ENCODE results near the gene DOCK11. TPM values are rescaled to one million over a fixed set of nuclear protein-coding genes. Genes with fewer than 3 reads are reported as not detected.
"Not testable (repeated sequence)": the region's sequence is repeated elsewhere in the genome, so short reads cannot be mapped to it uniquely, and the experiment has no call there.

Gene DOCK11
- total RNA-seq, 1 donor from 2014 or later, result 3.8 TPM

DNA sequence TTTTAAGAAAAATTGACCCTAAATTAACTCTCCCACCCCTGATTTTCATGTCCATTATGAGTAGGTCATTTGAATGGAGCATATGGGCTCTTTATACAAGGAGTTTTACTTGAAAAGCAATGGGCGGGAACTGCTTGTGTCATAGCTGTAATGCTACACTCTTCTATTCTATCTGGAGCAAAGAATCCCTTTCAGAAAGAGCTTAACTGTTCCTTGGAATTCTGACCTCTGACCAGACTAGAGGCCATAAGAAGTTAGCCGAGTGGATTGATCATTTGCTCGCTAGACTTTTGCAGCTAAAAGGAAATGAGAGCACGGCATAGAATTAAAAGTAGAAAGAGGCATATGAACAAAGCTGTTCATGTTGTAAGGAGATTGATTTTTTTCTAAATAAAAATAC is 79.1 kb downstream of the DOCK11 start:
- no peak overlapping the region for H3K4me3 ChIP-seq

DNA sequence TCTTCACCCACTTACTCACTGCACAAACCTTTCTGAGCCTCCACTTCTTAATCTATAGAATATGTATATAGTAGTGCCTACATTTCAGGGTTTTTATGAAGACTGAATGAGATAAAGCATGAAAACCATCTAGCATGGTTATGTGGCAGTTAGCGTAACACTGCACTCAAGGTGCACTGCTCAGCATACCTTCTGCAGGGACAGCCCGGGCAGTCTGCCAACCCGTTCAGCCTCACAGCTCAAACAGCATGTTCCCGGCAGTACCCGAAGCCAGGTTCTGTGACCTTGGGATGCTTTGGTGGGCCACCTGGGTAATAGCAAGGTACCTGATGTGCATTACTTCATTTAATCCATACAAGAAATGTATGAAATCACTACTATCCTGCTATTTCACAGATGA is 81.4 kb downstream of the DOCK11 start:
- DNase-seq, result no peak
- Histone ChIP-seq H3K27me3 (ENCODE audit: low read depth) (no peaks in the 10 kb centered on the region), H3K4me3 (no peak overlapping the region), H3K9me3 (replicated peaks) (no peaks in the 10 kb centered on the region), H3K27ac (replicated peaks) (no peak overlapping the region), H3K36me3 (no peaks in the 10 kb centered on the region), H3K4me1 (no peaks in the 10 kb centered on the region)
- TF ChIP-seq, protein P1, sequence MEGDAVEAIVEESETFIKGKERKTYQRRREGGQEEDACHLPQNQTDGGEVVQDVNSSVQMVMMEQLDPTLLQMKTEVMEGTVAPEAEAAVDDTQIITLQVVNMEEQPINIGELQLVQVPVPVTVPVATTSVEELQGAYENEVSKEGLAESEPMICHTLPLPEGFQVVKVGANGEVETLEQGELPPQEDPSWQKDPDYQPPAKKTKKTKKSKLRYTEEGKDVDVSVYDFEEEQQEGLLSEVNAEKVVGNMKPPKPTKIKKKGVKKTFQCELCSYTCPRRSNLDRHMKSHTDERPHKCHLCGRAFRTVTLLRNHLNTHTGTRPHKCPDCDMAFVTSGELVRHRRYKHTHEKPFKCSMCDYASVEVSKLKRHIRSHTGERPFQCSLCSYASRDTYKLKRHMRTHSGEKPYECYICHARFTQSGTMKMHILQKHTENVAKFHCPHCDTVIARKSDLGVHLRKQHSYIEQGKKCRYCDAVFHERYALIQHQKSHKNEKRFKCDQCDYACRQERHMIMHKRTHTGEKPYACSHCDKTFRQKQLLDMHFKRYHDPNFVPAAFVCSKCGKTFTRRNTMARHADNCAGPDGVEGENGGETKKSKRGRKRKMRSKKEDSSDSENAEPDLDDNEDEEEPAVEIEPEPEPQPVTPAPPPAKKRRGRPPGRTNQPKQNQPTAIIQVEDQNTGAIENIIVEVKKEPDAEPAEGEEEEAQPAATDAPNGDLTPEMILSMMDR (IDR thresholded peaks at IDR 0.05; ENCODE audit: borderline replicate concordance), result no peak
- intact Hi-C loops (cut with micrococcal nuclease), result no loop called here

More for the DNA sequence above, 79.1 kb downstream of the DOCK11 start:
- no peaks in the 10 kb centered on the region for H3K36me3 ChIP-seq
- intact Hi-C loops (cut with micrococcal nuclease), result no loop called here
- no peaks in the 10 kb centered on the region for H3K27me3 ChIP-seq (ENCODE audit: low read depth)
- H3K27ac ChIP-seq (replicated peaks), result no peak overlapping the region
- TF ChIP-seq, protein P1 (IDR thresholded peaks at IDR 0.05; ENCODE audit: borderline replicate concordance), result no peak
- H3K4me1 ChIP-seq, result no peaks in the 10 kb centered on the region
- no peaks in the 10 kb centered on the region for H3K9me3 ChIP-seq (replicated peaks)
- DNase-seq, result no peak

DNA sequence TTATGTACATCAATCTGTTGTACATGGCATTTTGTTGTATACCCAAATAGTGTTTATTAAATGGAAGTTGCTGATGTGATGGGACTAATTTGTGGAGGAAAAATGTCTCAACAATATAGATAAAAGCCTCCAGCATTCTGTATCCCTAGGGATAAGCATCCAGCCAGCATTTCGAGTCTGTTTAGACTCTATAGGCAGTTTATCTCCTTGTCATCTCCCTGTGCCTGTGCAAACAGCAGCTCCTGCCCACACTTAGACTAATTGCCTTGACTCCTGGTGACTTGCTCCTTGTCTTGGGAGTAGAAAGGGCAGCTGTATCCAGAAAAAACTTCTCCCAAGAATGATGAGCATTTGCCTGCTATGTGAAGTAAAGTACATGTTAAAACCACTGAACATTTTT is 83.8 kb downstream of the DOCK11 start:
- H3K4me3 ChIP-seq, result no peak overlapping the region
- no peaks in the 10 kb centered on the region for H3K36me3 ChIP-seq
- no peak overlapping the region for H3K27ac ChIP-seq (replicated peaks)
- H3K9me3 ChIP-seq (replicated peaks), result no peaks in the 10 kb centered on the region
- intact Hi-C loops (cut with micrococcal nuclease), result no loop called here
- no peaks in the 10 kb centered on the region for H3K27me3 ChIP-seq (ENCODE audit: low read depth)
- TF ChIP-seq, protein P1 (IDR thresholded peaks at IDR 0.05; ENCODE audit: borderline replicate concordance), result no peak
- H3K4me1 ChIP-seq, result no peaks in the 10 kb centered on the region
- DNase-seq, result no peak

DNA sequence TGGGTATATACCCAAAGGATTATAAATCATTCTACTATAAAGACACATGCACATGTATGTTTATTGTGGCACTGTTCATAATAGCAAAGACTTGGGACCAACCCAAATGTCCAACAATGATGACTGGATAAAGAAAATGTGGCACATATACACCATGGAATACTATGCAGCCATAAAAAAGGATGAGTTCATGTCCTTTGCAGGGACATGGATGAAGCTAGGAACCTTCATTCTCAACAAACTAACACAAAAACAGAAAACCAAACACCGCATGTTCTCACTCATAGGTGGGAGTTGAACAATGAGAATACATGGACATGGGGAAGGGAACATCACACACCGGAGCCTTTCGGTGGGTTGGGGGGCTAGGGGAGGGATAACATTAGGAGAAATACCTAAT is 87.3 kb downstream of the DOCK11 start:
- DNase-seq; intact Hi-C loops (cut with micrococcal nuclease); H3K27me3 ChIP-seq (ENCODE audit: low read depth); H3K9me3 ChIP-seq (replicated peaks); H3K4me1 ChIP-seq; H3K36me3 ChIP-seq; H3K27ac ChIP-seq (replicated peaks); H3K4me3 ChIP-seq: not testable (repeated sequence)

DNA sequence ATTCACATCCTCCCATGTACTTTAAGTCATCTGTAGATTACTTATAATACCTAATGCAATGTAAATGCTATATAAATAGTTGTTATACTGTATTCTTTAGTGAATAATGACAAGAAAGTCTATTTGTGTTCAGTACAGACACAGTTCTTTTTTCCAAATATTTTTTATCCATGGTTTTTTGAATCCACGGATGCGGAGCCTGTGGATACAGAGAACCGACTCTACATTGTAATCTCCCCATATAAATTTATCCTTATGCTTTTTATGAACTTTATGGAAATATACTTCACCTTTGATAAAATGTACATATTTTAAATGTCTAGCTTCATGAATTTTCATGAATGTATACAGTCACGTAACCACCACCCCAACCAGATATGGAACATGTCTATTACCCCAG is 88.2 kb downstream of the DOCK11 start:
- TF ChIP-seq, protein P1 (IDR thresholded peaks at IDR 0.05; ENCODE audit: borderline replicate concordance), result no peak
- no peaks in the 10 kb centered on the region for H3K27me3 ChIP-seq (ENCODE audit: low read depth)
- intact Hi-C loops (cut with micrococcal nuclease), result no loop called here
- no peaks in the 10 kb centered on the region for H3K36me3 ChIP-seq
- no peaks in the 10 kb centered on the region for H3K4me1 ChIP-seq
- no peaks in the 10 kb centered on the region for H3K9me3 ChIP-seq (replicated peaks)
- no peak for DNase-seq
- H3K27ac ChIP-seq (replicated peaks), result no peak overlapping the region
- H3K4me3 ChIP-seq, result no peak overlapping the region

DNA sequence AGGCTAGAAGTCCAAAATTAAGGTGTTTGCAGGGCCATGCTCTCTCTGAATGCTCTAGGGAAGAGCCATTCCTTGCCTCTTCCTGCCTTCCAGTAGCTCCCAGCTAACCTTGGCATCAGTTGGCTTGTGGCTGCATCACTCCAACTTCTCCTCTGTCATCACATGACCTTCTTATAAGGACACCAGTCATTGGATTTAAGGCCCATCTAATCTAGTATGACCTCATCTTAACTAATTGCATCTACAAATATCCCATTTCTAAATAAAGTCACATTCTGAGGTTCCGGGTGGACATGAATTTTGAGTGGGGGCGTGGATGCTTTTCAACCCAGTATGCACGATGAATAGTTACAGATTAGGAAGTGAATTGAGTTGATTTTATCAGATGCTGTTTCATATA is 89.7 kb downstream of the DOCK11 start:
- TF ChIP-seq, protein P1 (IDR thresholded peaks at IDR 0.05; ENCODE audit: borderline replicate concordance), result no peak
- H3K27ac ChIP-seq (replicated peaks), result no peak overlapping the region
- no peak overlapping the region for H3K4me3 ChIP-seq
- H3K27me3 ChIP-seq (ENCODE audit: low read depth), result no peaks in the 10 kb centered on the region
- no peaks in the 10 kb centered on the region for H3K9me3 ChIP-seq (replicated peaks)
- no peak for DNase-seq
- intact Hi-C loops (cut with micrococcal nuclease), result no loop called here
- H3K36me3 ChIP-seq, result no peaks in the 10 kb centered on the region
- no peaks in the 10 kb centered on the region for H3K4me1 ChIP-seq

DNA sequence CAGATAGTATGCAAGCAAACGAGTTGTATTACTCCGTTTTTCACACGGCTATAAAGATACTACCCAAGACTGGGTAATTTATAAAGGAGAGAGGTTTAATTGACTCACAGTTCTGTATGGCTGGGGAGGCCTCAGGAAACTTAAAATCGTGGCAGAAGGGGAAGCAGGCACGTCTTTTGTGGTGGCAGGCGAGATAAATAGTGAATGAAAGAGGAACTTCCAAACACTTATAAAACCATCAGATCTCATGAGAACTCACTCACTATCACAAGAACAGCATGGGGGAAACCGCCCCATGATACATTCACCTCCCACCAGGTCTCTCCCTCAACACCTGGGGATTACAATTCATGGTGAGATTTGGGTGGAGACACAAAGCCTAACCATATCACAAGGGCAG is 90.6 kb downstream of the DOCK11 start:
- H3K36me3 ChIP-seq; intact Hi-C loops (cut with micrococcal nuclease): not testable (repeated sequence)

More for the DNA sequence above, 90.6 kb downstream of the DOCK11 start:
- H3K4me3 ChIP-seq; H3K27ac ChIP-seq (replicated peaks); H3K9me3 ChIP-seq (replicated peaks); H3K4me1 ChIP-seq; H3K27me3 ChIP-seq (ENCODE audit: low read depth); DNase-seq: not testable (repeated sequence)

Measured in left ventricle myocardium inferior (tissue), 1 donor.